Measurements from ENCODE around the gene ATXN1. TPM values are rescaled to one million over a fixed set of nuclear protein-coding genes. Genes with fewer than 3 reads are reported as not detected.

ATXN1 gene
- total RNA-seq, 1 experiment from 2014 or later: 5.6 TPM

- H4K8ac ChIP-seq (replicated peaks; ENCODE audit: insufficient read length, low read depth, low read length): no peak overlapping the region
- no peaks in the 10 kb centered on the region for H3K9me3 ChIP-seq (ENCODE audit: control insufficient read depth, low read depth, low read length)
- no peaks in the 10 kb centered on the region for H3K79me2 ChIP-seq (ENCODE audit: insufficient read depth, low read length)
- Mint-ChIP-seq H3K27me3 (ENCODE audit: low read depth) (no peaks in the 10 kb centered on the region), H3K9me3 (no peaks in the 10 kb centered on the region; a peak in 1 of 5 replicates), H3K4me3 (no peak overlapping the region), H3K36me3 (ENCODE audit: insufficient read depth in 1 of 3, low read depth in 3 of 3) (no peaks in the 10 kb centered on the region), H3K27ac (no peak overlapping the region), H3K4me1 (peaks cover 33 to 34% of the 10 kb centered on the region in 2 experiments)
- H3K56ac ChIP-seq (ENCODE audit: insufficient read length, low read depth, low read length): no peak overlapping the region
- WGBS (ENCODE audit: extremely low coverage, insufficient read length, low lambda C conversion rate): no CpG with 5 or more reads among the region's 2 CpGs
- no peak overlapping the region for H3K4ac ChIP-seq (ENCODE audit: low read depth, low read length)
- H3K9ac ChIP-seq (ENCODE audit: extremely low read depth, insufficient read length, low read length): no peak overlapping the region
- no peaks in the 10 kb centered on the region for H3K79me1 ChIP-seq (ENCODE audit: insufficient read depth, low read depth, low read length, poor library complexity, severe bottlenecking)
- no peak overlapping the region for H2AFZ ChIP-seq (ENCODE audit: low read length)
- no peak for DNase-seq
- H3T11ph ChIP-seq (ENCODE audit: low read length): no peak overlapping the region
- no peak overlapping the region for H2BK15ac ChIP-seq (ENCODE audit: low read depth, low read length)
- no peaks in the 10 kb centered on the region for H4K20me1 ChIP-seq (ENCODE audit: control insufficient read depth, insufficient read depth, insufficient read length)
- no peak overlapping the region for H2BK5ac ChIP-seq (ENCODE audit: insufficient read length, low read length)
- no peak overlapping the region for H2BK12ac ChIP-seq (ENCODE audit: insufficient read length, low read depth, low read length)
- no peak overlapping the region for H3K27ac ChIP-seq (ENCODE audit: insufficient read length, low read depth, low read length)
- H4K91ac ChIP-seq (ENCODE audit: insufficient read length, low read depth, low read length): no peak overlapping the region
- H3K23me2 ChIP-seq (ENCODE audit: insufficient read length, low read depth, low read length, poor library complexity, severe bottlenecking): no peaks in the 10 kb centered on the region
- H2AK5ac ChIP-seq (ENCODE audit: insufficient read length, low read length): no peak overlapping the region
- no peak overlapping the region for H3K18ac ChIP-seq (ENCODE audit: insufficient read length, low read depth, low read length)
- no peak overlapping the region for H2BK20ac ChIP-seq (ENCODE audit: low read depth, low read length, poor library complexity, severe bottlenecking)
- no peak overlapping the region for H4K5ac ChIP-seq (ENCODE audit: insufficient read length, low read depth, low read length)
- H2BK120ac ChIP-seq (ENCODE audit: low read depth, low read length, poor library complexity, severe bottlenecking): no peak overlapping the region
- H3K23ac ChIP-seq (ENCODE audit: insufficient read length, low read depth, low read length): no peak overlapping the region
- H3K4me1 ChIP-seq (ENCODE audit: insufficient read depth, low read length): peaks cover 2% of the 10 kb centered on the region; the same call in 1 of the 2 replicates
- no peak overlapping the region for H3K4me2 ChIP-seq (ENCODE audit: insufficient read depth, insufficient read length, low read length)
- H3K27me3 ChIP-seq (ENCODE audit: insufficient read depth, low read length): no peaks in the 10 kb centered on the region
- H3K14ac ChIP-seq (ENCODE audit: insufficient read depth, low read length): no peak overlapping the region
- TF ChIP-seq CTCF (conservative IDR thresholded peaks at IDR 0.05): no peak
These were observed 39.7 kb upstream of the ATXN1 start for GRCh38 chr6:16800942-16801341.
